ENCODE data around the gene NOL7.

NOL7 gene

DNA sequence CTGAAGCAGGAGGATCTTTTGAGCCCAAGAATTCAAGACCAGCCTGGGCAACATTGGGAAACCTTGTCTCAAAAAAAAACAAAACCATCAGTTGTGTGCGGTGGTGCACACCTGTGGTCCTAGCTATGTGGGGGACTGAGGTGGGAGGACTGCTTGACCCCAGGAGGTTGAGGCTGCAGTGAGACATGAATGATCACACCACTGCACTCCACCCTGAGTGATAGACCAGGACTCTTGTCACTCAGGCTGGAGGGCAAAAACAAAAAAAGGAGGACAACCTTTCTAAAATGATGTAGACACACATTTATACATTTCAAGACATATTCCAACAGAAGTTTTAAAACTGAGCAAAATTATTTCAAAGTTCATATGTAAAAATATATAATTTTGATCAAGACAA is 45.1 kb downstream of the NOL7 start:
- no peak for DNase-seq

DNA sequence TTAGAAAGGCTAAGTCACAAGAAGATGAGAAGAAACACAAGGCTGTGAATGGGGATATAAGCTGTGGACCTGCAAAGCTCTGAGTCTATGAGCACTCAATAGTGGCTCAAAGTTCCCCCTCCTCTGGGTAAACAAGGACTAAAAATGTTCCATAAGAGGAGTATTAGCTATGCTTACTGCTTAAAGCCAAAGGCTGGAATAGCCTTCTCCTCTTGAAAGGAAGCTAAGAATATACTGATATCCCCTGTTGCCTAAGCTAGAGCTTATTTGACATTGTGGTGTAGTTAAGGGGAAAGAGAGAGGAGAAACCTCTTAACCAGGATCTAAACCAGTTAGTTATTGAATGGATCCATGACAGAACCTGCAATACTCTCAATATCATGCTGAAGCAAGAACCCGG is 45.8 kb downstream of the NOL7 start:
- no peak for DNase-seq

DNA sequence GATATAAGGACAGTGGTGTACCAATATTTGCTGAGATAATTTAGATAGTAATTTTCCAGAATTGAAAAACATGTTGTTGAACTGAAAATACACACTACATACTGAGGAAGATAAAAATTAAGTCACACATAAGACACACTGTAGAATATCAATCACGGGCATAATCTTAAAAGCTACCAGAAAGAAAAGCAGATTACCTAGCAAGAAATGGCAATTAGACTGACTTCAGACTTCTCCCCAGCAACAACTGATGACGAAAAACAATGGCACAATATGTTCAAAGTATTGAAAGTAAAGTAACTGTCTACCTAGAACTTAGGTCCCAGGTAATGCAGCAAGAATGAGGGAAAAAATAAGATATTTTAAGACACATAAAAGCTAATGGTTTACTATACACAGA is 46.5 kb downstream of the NOL7 start:
- no peak for DNase-seq

DNA sequence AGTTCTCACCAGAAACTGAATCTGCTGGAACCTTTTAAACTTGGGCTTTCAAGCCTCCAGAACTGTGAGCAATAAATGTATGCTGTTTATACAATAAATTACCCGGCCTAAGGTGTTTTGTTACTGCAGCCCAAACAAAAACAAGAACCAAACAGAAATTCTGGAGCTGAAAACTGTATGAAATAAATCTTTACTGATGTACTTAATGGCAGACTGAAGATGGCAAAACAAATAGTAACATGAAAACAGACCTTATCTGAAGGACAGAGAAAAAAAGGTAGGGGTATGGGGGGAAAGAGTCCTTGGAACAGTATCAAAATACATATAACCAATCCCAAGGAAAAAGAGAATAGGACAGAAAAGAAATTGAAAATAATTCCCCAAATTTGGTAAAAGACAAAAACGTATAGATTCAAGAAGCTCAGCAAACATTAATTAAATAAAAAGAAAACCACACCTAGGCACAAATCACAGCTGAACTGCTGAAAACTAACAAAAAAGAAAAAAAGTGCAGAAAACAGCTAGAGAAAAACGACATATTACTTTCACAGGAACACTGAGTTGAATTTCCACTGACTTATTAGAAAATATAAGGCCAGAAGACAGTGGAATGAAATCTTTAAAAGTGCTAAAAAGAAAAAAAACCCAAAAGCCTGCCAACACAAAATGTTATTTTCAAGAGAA is 47.7 kb downstream of the NOL7 start:
- no peak for DNase-seq

DNA sequence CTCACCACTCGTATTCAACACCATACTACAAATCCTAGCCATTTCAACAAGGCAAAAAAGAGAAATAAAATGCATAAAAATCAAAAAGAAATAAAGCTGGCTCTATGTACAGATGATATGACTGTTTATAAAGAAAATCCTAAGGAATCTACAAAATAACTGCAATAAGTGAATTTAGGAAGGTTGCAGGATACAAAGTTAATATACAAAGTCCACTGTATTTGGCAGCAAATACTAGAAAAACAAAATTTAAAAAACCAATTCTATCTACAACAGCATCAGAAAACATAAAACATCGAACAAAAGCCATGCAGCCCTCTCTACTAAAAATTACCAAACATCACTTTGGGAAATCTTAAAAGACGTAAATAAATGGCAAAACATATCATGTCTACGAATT is 48.9 kb downstream of the NOL7 start:
- no peak for DNase-seq

DNA sequence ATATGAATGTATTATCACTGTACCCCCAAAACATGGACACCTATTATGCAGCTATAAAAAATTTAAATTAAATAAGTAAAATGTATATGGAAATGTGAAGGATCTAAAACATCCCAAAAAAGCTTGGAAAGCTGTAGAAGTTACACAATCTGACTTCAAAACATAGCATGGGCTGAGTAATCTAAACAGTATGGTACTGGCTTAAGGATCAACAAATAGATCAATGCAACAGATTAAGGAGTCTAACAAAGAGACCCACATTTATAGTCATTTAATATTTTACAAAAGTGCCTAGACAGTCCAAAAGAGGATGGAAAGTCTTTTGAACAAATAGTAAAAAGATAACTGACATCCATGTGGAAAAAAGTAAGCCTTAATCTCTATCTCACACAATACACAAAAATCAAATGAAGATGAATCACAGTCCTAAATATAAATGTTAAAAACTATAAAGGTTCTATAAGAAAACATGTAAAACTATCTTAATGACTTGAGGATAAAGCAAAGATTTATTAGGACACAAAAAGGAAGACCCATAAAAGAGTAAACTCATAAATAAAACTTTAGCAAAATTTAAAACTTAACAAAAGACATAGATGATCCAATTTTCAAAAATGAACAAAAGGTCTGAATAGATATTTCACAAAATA is 49.7 kb downstream of the NOL7 start:
- DNase-seq, result no peak

DNA sequence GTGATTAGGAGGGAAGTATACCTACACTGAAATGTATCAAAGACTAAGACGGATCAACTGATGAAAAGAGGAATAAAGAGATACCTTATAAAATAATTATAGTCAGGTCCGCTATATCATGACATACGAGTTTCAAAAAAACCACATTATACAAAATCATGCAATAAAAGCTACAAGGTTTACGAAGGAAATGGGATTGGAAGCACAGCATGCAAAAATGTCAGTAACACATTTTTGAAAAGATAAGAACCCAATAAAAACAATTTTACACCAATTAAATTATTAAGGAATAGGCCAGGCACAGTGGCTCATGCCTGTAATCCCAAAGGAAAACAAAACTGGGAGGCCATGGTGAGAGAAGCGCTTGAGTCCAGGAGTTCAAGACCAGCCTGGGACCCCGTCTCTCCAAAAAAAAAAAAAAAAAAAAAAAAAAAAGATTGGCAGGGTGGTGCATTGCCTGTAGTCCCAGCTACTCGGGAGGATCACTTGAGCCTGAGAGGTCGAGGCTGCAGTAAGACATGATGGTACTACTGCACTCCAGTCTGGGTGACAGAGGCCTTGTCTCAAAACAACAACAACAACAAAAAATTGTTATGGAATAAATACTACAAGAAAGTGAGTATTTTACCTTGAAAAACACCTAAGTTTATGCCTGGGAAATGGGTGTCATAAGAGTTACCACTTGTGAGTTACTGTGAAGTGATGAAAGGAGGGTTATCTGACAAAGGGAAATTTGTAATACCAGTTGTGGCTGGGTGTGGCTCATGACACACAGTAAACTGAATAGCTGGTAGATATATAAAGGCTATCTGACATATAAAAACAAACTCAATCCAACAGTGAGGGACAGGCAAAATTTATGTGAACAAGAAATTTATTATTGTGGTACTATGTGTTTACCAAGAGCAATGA is 51.3 kb downstream of the NOL7 start:
- DNase-seq, result no peak

DNA sequence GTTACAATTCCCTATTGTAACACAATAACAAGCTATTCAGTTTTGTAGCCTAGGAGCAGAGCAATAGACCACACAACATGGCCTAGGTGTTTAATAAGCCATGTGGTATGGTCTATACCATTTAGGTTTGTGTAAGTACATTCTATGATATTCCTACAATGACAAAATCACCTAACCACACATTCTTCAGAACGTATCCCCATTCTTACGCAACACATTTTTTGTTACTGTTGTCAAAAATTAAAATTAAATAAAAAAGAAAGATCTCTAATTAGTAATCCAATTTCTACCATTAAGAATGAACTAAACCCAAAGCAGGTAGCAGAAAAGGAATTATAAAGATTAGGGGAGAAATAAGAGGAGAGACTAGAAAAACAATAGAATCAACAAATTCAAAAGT is 52.5 kb downstream of the NOL7 start:
- DNase-seq, result no peak

DNA sequence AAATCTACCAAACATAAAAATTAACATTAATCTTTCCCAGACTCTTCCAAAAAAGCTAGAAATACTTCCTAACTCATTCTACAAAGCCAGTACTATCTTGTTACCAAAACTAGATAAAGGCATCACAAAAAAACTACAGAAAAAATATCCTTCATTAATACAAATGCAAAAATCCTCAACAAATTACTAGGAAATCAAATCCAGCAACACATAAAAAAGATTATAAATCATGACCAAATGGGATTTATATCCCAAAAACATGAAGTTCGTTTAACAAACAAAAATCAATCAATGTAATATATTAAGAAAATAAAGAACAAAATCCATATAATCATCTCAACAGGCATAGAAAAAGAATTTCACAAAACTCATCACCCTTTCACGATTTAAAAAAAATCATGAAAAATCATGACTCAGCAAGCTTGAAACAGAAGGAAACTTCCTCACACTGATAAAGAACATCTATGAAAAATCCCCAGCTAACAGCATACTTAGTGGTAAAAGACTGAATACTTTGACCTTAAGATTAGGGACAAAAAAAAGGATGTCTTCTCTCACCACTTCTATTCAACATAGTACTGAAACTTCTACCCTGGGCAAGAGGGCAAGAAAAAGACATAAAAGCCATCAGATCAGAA is 53.3 kb downstream of the NOL7 start:
- DNase-seq, result no peak

DNA sequence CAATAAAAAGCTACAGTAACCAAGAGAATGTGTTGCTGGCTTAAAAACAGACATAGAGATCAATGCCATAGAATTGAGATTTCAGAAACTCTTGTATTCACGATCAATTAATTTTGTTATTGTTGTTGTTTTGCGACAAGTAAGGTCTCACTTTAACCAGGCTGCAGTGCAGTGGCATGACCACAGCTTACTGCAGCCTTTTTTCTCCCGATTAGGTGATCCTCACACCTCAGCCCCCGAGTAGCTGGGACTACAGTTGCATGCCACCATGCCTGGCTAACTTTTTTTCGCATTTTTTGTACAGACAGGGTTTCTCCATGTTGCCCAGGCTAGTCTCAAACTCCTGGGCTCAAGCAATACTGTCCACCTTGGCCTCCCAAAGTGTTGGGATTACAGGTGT is 54.3 kb downstream of the NOL7 start:
- DNase-seq, result no peak
